ENCODE data around the gene RPS19BP1.

GRCh38 chr22:39501644-39502108, 30.9 kb downstream of the RPS19BP1 start:
- TF ChIP-seq, protein P1, sequence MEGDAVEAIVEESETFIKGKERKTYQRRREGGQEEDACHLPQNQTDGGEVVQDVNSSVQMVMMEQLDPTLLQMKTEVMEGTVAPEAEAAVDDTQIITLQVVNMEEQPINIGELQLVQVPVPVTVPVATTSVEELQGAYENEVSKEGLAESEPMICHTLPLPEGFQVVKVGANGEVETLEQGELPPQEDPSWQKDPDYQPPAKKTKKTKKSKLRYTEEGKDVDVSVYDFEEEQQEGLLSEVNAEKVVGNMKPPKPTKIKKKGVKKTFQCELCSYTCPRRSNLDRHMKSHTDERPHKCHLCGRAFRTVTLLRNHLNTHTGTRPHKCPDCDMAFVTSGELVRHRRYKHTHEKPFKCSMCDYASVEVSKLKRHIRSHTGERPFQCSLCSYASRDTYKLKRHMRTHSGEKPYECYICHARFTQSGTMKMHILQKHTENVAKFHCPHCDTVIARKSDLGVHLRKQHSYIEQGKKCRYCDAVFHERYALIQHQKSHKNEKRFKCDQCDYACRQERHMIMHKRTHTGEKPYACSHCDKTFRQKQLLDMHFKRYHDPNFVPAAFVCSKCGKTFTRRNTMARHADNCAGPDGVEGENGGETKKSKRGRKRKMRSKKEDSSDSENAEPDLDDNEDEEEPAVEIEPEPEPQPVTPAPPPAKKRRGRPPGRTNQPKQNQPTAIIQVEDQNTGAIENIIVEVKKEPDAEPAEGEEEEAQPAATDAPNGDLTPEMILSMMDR (IDR thresholded peaks at IDR 0.05) = no peak
- no peak for TF ChIP-seq POLR2A (IDR thresholded peaks at IDR 0.05)

All from Peyer's patch (tissue), 4 donors.